ENCODE measurements around the gene IFIT3. TPM values are rescaled to one million over a fixed set of nuclear protein-coding genes. Genes with fewer than 3 reads are reported as not detected.

The IFIT3 gene
- total RNA-seq (2014; rRNA removed; shearing (Covaris generic)) (10.9 and 19.0 TPM in 2 replicates), polyA plus RNA-seq (2016; fragmentation: Nextera tagmentation; extraction: Ambion mirVana) (10.4 and 10.6 TPM in 2 replicates)

- H3K4me3 ChIP-seq: peak within 1 kb of the TSS; percentile 77
- H3K4me1 ChIP-seq (ENCODE audit: insufficient read depth): peaks cover 33% of the 10 kb centered on the region
Observed at GRCh38 chr10:89327803-89328441, at the start of gene IFIT3. Gene IFIT3, plus strand, starts transcription at chr10:89327997. Its CDS starts 77 bp downstream, at chr10:89328074.

DNA sequence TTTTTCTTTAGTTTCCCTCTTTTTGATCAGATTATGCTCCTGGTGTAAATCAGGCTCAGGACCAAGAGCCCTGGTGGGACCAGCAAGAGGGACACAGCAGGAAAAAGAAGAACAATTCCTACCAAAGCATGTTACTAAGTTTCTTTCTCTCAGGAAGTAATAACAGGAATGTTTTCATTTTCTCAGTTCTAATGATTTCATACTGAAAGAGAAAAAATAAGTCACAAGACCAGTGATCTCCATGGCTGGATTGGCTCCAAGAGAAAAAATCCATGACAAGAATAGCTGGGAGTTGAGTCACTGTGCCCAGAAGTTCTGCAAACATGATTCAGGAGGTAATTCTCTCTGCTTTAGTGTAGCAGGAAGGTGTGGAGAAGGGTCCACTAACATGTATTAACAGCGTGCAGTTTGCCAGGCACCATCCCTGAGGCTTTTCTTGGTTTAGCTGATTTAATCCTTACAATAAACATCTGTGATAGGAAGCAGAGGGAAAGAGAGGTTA lies 49.7 kb upstream of the IFIT3 start:
- WGBS, 2 experiments (ENCODE audit: low coverage in 1 of 2, low lambda C conversion rate in 2 of 2, missing lambda C conversion rate in 2 of 2): 0% methylated on average over 1 of the region's 1 CpG
- Histone ChIP-seq H3K36me3 (ENCODE audit: low read depth) (no peaks in the 10 kb centered on the region), H3K4me2 (ENCODE audit: unreplicated experiment) (peak overlapping the region; percentile 87), H3K9me3 (ENCODE audit: low read depth) (no peaks in the 10 kb centered on the region), H3K9ac (peak overlapping the region; percentile 76), H3K79me2 (ENCODE audit: insufficient read depth) (no peaks in the 10 kb centered on the region), H3K4me3 (peak overlapping the region; percentile 58), H3K27me3 (replicated peaks; ENCODE audit: insufficient read depth) (no peaks in the 10 kb centered on the region), H3K4me1 (ENCODE audit: insufficient read depth) (peaks cover 86% of the 10 kb centered on the region), H4K20me1 (ENCODE audit: insufficient read depth) (no peaks in the 10 kb centered on the region), H2AFZ (peak overlapping the region; percentile 73; the same call in 1 of the 2 replicates), H3F3A (ENCODE audit: insufficient read depth) (peaks cover 63% of the 10 kb centered on the region), H3K9me2 (ENCODE audit: insufficient read depth) (no peaks in the 10 kb centered on the region), H3K27ac (peak overlapping the region; percentile 94)
- no peak for TF ChIP-seq EZH2phosphoT487 (IDR thresholded peaks at IDR 0.05; ENCODE audit: insufficient read depth, low read depth)
- TF ChIP-seq EZH2 (IDR thresholded peaks at IDR 0.05; ENCODE audit: insufficient read depth, poor library complexity, severe bottlenecking): no peak
- in situ Hi-C loops (cut with MboI): no loop called here
- DNase-seq: peak; percentile 96

More at GRCh38 chr10:89327803-89328441, at the start of gene IFIT3:
- peaks cover 42% of the 10 kb centered on the region for H3F3A ChIP-seq (ENCODE audit: insufficient read depth)
- no peaks in the 10 kb centered on the region for H3K9me3 ChIP-seq (ENCODE audit: low read depth)
- H3K9me2 ChIP-seq (ENCODE audit: insufficient read depth): no peaks in the 10 kb centered on the region
- in situ Hi-C loops (cut with MboI): no loop called here
- H3K27ac ChIP-seq: peak within 1 kb of the TSS; percentile 96
- H3K36me3 ChIP-seq (ENCODE audit: low read depth): no peaks in the 10 kb centered on the region
- H4K20me1 ChIP-seq (ENCODE audit: insufficient read depth): no peaks in the 10 kb centered on the region
- peak; percentile 92 for DNase-seq
- H3K9ac ChIP-seq: peak within 1 kb of the TSS; percentile 88
- H3K79me2 ChIP-seq (ENCODE audit: insufficient read depth): peaks cover 34% of the 10 kb centered on the region
- H2AFZ ChIP-seq: peak within 1 kb of the TSS; percentile 82
- TF ChIP-seq EZH2phosphoT487 (IDR thresholded peaks at IDR 0.05; ENCODE audit: insufficient read depth, low read depth) (no peak), EZH2 (IDR thresholded peaks at IDR 0.05; ENCODE audit: insufficient read depth, poor library complexity, severe bottlenecking) (no peak)
- no peaks in the 10 kb centered on the region for H3K27me3 ChIP-seq (replicated peaks; ENCODE audit: insufficient read depth)
- WGBS, 2 experiments (ENCODE audit: low coverage in 1 of 2, low lambda C conversion rate in 2 of 2, missing lambda C conversion rate in 2 of 2): 1 to 2% methylated on average over 7 of the region's 7 CpGs
- H3K4me2 ChIP-seq (ENCODE audit: unreplicated experiment): peak within 1 kb of the TSS; percentile 81

- in situ Hi-C loops (cut with MboI): no loop called here
- no peak overlapping the region for H3K9ac ChIP-seq
- peak overlapping the region; percentile 94 for H3K27ac ChIP-seq
- no peaks in the 10 kb centered on the region for H3K9me2 ChIP-seq (ENCODE audit: insufficient read depth)
- peaks cover 92% of the 10 kb centered on the region for H3K4me1 ChIP-seq (ENCODE audit: insufficient read depth)
- H3K36me3 ChIP-seq (ENCODE audit: low read depth): no peaks in the 10 kb centered on the region
- peak overlapping the region; percentile 87 for H3K4me2 ChIP-seq (ENCODE audit: unreplicated experiment)
- no peak overlapping the region for H3K4me3 ChIP-seq
- H3F3A ChIP-seq (ENCODE audit: insufficient read depth): peaks cover 72% of the 10 kb centered on the region
- no peaks in the 10 kb centered on the region for H3K79me2 ChIP-seq (ENCODE audit: insufficient read depth)
- H3K27me3 ChIP-seq (replicated peaks; ENCODE audit: insufficient read depth): no peaks in the 10 kb centered on the region
- H4K20me1 ChIP-seq (ENCODE audit: insufficient read depth): no peaks in the 10 kb centered on the region
- DNase-seq: no peak
- 0 out of 2 replicates have a peak overlapping the region, but pooled peaks have one; percentile 8 for H2AFZ ChIP-seq
- no peaks in the 10 kb centered on the region for H3K9me3 ChIP-seq (ENCODE audit: low read depth)
- TF ChIP-seq EZH2phosphoT487 (IDR thresholded peaks at IDR 0.05; ENCODE audit: insufficient read depth, low read depth) (no peak), EZH2 (IDR thresholded peaks at IDR 0.05; ENCODE audit: insufficient read depth, poor library complexity, severe bottlenecking) (no peak)
Observed at GRCh38 chr10:89278900-89279392, 48.9 kb upstream of the IFIT3 start.

DNA sequence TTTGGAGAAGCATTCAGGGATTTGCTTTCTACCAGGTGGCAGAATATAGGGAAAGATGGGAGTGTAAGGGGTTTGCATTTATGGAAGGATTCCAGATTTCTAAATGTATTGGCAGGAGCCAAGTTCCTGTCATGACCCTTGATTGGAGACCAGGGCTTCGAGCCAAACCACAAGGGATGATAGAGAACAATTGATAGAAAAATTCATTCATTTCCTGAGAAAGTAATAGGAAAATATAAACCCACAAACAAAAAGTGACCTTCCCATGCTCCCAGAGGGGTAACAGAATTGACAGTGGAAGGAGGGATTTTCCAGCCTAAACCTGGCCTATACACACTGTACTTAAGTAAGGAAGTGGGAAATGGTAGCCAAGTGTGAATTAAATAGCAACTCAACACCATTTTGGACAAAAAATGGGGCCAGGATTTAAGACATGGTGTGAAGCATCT lies 48.4 kb upstream of the IFIT3 start:
- no peaks in the 10 kb centered on the region for H3K9me3 ChIP-seq (ENCODE audit: low read depth)
- in situ Hi-C loops (cut with MboI): no loop called here
- H3K9me2 ChIP-seq (ENCODE audit: insufficient read depth): no peaks in the 10 kb centered on the region
- DNase-seq: no peak
- H3K36me3 ChIP-seq (ENCODE audit: low read depth): no peaks in the 10 kb centered on the region
- peaks cover 92% of the 10 kb centered on the region for H3K4me1 ChIP-seq (ENCODE audit: insufficient read depth)
- 53 to 55% methylated on average over 1 of the region's 1 CpG for WGBS, 2 experiments (ENCODE audit: low coverage in 1 of 2, low lambda C conversion rate in 2 of 2, missing lambda C conversion rate in 2 of 2)
- H3K9ac ChIP-seq: no peak overlapping the region
- no peak overlapping the region for H3K4me3 ChIP-seq
- H3K27ac ChIP-seq: peak overlapping the region; percentile 94
- H3K79me2 ChIP-seq (ENCODE audit: insufficient read depth): no peaks in the 10 kb centered on the region
- H3K27me3 ChIP-seq (replicated peaks; ENCODE audit: insufficient read depth): no peaks in the 10 kb centered on the region
- peaks cover 72% of the 10 kb centered on the region for H3F3A ChIP-seq (ENCODE audit: insufficient read depth)
- TF ChIP-seq EZH2 (IDR thresholded peaks at IDR 0.05; ENCODE audit: insufficient read depth, poor library complexity, severe bottlenecking) (no peak), EZH2phosphoT487 (IDR thresholded peaks at IDR 0.05; ENCODE audit: insufficient read depth, low read depth) (no peak)
- H4K20me1 ChIP-seq (ENCODE audit: insufficient read depth): no peaks in the 10 kb centered on the region
- 0 out of 2 replicates have a peak overlapping the region, but pooled peaks have one; percentile 8 for H2AFZ ChIP-seq
- H3K4me2 ChIP-seq (ENCODE audit: unreplicated experiment): peak overlapping the region; percentile 87
